ENCODE measurements around the gene LRRC18. TPM values are rescaled to one million over a fixed set of nuclear protein-coding genes. Genes with fewer than 3 reads are reported as not detected.

Gene LRRC18
- total RNA-seq, 1 experiment from 2014 or later = not detected

- Mint-ChIP-seq H3K4me1 (ENCODE audit: low read depth, unreplicated experiment) (no peaks in the 10 kb centered on the region), H3K27me3 (ENCODE audit: unreplicated experiment) (peaks cover 72% of the 10 kb centered on the region), H3K27ac (ENCODE audit: unreplicated experiment) (no peak overlapping the region), H3K4me3 (ENCODE audit: low read depth, unreplicated experiment) (no peak overlapping the region), H3K36me3 (ENCODE audit: insufficient read depth, unreplicated experiment) (no peaks in the 10 kb centered on the region), H3K9me3 (ENCODE audit: low read depth, unreplicated experiment) (no peaks in the 10 kb centered on the region)
- no peak for TF ChIP-seq CTCF (IDR thresholded peaks at IDR 0.05; ENCODE audit: unreplicated experiment)
- CTCF ChIA-PET = no interaction called here
- intact Hi-C loops (cut with micrococcal nuclease; ENCODE audit: unreplicated experiment) = no loop called here
- BruUV-seq (replicated peaks) = no TSS peak
- no peak for DNase-seq
These were observed 5.9 kb upstream of the LRRC18 start for GRCh38 chr10:48945441-48946130.

- intact Hi-C loops (cut with micrococcal nuclease; ENCODE audit: unreplicated experiment) = no loop called here
- no peaks in the 10 kb centered on the region for H3K4me1 Mint-ChIP-seq (ENCODE audit: low read depth, unreplicated experiment)
- H3K27me3 Mint-ChIP-seq (ENCODE audit: unreplicated experiment) = peaks cover 72% of the 10 kb centered on the region
- H3K27ac Mint-ChIP-seq (ENCODE audit: unreplicated experiment) = no peak overlapping the region
- H3K4me3 Mint-ChIP-seq (ENCODE audit: low read depth, unreplicated experiment) = no peak overlapping the region
- no peak for TF ChIP-seq CTCF (IDR thresholded peaks at IDR 0.05; ENCODE audit: unreplicated experiment)
- no peaks in the 10 kb centered on the region for H3K9me3 Mint-ChIP-seq (ENCODE audit: low read depth, unreplicated experiment)
- CTCF ChIA-PET = no interaction called here
- H3K36me3 Mint-ChIP-seq (ENCODE audit: insufficient read depth, unreplicated experiment) = no peaks in the 10 kb centered on the region
- BruUV-seq (replicated peaks) = no TSS peak
- no peak for DNase-seq
These were observed 4.5 kb upstream of the LRRC18 start for GRCh38 chr10:48944171-48944570.

- TF ChIP-seq CTCF (IDR thresholded peaks at IDR 0.05; ENCODE audit: unreplicated experiment) = no peak
- Mint-ChIP-seq H3K4me1 (ENCODE audit: low read depth, unreplicated experiment) (no peaks in the 10 kb centered on the region), H3K4me3 (ENCODE audit: low read depth, unreplicated experiment) (no peak overlapping the region), H3K9me3 (ENCODE audit: low read depth, unreplicated experiment) (no peaks in the 10 kb centered on the region), H3K36me3 (ENCODE audit: insufficient read depth, unreplicated experiment) (no peaks in the 10 kb centered on the region), H3K27me3 (ENCODE audit: unreplicated experiment) (peaks cover 72% of the 10 kb centered on the region), H3K27ac (ENCODE audit: unreplicated experiment) (no peak overlapping the region)
- intact Hi-C loops (cut with micrococcal nuclease; ENCODE audit: unreplicated experiment) = no loop called here
- DNase-seq = no peak
- CTCF ChIA-PET = no interaction called here
- BruUV-seq (replicated peaks) = no TSS peak
These were observed 3.5 kb upstream of the LRRC18 start for GRCh38 chr10:48943096-48943495.

GRCh38 chr10:48941427-48942075, 1.9 kb upstream of the LRRC18 start:
- Mint-ChIP-seq H3K9me3 (ENCODE audit: low read depth, unreplicated experiment) (no peaks in the 10 kb centered on the region), H3K4me3 (ENCODE audit: low read depth, unreplicated experiment) (no peak overlapping the region), H3K27ac (ENCODE audit: unreplicated experiment) (no peak overlapping the region), H3K4me1 (ENCODE audit: low read depth, unreplicated experiment) (no peaks in the 10 kb centered on the region), H3K27me3 (ENCODE audit: unreplicated experiment) (peaks cover 71% of the 10 kb centered on the region), H3K36me3 (ENCODE audit: insufficient read depth, unreplicated experiment) (no peaks in the 10 kb centered on the region)
- TF ChIP-seq CTCF (IDR thresholded peaks at IDR 0.05; ENCODE audit: unreplicated experiment) = no peak
- intact Hi-C loops (cut with micrococcal nuclease; ENCODE audit: unreplicated experiment) = no loop called here
- no peak for DNase-seq
- BruUV-seq (replicated peaks) = no TSS peak
- CTCF ChIA-PET = no interaction called here
